NCI-H1930 (cell line): ENCODE results near the gene TANC1.

ENCODE experiments used
- DNase-seq, 2 experiments: peaks; one replicate each; lab custom pipeline; 2025; lab: John Stamatoyannopoulos, UW

TANC1 gene

GRCh38 chr2:158962074-158962473, 6.4 kb upstream of the TANC1 start:
- DNase-seq, result no peak

DNA sequence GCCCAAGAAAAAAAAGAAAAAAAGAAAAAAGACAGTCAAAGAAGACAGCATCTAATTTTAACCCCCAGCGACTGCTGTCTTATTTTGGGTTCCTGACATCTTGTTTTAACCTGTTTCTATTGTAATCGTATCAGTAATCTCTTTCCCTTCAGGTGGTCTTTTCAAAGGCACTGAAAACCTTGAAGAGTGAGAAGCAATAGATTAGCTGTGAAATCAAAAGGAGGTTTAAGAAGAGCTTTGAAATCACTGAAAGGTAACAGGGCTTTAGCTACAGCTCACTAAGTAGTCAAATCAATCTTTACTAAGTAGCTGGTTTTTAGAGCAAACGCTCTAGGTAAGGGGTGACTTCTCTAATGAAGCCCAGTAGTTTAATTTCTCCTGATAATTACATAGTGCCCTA, 5.4 kb upstream of the TANC1 start:
- no peak for DNase-seq

DNA sequence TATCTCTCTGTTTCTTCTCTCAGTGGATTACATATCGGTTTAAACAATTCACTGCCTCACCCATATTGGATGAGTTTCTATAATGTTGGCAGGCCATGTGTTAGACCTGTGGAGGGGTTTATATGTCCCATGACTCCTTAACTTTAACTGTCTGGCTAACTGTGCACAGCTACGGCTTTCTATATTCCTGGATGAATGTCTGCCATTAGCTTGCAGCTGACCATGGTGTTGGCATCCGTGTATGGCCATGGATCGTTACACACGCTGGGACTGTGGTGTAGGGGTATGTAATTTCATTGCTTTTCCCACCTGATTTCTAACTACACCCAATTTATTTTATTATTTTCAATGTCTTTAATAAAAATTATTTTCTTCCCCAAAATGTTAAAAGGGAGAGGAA, 3.3 kb upstream of the TANC1 start:
- DNase-seq, result no peak

DNA sequence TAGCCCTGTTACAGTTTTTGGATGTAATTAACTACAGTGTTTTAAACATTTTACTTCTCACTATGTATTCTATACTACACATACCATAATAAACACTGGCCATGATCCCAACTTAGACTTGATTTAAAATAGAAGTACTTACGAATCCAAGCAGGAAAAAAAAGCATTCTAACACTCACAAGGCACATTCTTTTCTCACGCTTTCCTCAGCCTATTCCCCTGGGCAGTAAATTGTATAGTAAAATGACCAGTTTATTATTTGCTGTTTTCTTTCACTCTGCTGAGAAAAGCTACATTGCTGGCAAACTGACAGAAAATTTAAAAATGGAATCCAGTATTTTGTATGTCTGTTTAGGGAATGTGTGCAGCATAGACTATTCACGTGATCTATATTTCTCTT, 2.8 kb upstream of the TANC1 start:
- DNase-seq, result no peak

- no peak for DNase-seq
These were observed 2.1 kb upstream of the TANC1 start for GRCh38 chr2:158966312-158966711.

DNA sequence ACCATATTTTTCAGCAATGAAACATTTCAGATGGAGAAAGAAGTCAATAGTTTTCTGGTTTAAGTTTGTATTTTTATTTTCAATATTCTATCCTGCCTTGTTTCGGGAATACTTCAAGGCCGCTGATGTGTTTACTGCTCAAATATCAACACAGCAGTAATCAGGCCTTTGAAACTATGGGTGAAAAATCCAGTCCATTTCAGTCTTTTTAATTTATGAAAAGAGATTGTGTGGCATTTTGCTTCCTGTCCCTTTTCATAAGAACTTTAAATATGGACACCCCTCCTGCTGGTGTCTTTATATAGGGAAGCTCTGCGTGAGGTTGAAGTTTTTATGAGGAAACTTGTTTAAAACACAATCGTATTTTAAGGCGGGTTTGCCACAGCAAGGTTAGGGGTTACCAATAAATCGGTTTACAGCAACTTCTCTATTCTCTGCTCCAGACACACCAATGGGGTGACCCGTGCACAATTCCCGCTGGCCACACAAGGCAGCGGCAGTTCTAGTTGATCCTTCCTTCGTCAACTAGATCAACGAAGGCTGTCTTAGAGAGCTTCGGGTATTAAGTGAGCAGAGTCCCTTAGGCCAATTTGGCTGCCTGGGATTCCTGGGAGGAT, 1.2 kb upstream of the TANC1 start:
- no peak for DNase-seq

GRCh38 chr2:158967731-158968395, 577 bp upstream of the TANC1 start:
- DNase-seq, result no peak

- DNase-seq, result no peak
These were observed 798 bp downstream of the TANC1 start for GRCh38 chr2:158969162-158969714.

DNA sequence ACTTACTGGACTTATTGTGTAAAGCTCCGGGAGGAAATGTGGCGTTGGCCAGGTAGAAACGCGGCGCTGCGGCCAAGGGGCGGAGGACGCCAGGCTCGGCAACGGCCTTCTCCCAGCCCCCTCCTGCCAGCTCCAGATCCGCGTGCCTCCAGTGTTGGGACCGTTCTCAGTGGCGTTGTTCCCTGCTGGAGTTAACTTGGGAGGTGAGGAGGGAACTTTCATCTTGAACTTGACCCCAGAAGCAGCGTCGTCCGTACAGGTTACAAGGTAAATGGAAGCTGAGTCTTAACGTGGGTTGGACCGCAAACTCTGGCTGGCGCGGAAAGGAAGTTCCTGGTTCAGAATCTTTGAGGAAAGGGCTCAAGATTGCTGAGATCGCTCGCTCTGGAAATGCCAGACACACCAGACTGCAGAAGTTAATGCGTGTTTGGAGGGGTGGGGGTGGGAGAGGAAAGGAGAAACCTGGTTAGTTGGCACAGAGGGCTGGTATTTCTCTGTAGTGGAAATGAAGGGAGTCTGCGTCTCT, 1.3 kb downstream of the TANC1 start:
- DNase-seq, result no peak

DNA sequence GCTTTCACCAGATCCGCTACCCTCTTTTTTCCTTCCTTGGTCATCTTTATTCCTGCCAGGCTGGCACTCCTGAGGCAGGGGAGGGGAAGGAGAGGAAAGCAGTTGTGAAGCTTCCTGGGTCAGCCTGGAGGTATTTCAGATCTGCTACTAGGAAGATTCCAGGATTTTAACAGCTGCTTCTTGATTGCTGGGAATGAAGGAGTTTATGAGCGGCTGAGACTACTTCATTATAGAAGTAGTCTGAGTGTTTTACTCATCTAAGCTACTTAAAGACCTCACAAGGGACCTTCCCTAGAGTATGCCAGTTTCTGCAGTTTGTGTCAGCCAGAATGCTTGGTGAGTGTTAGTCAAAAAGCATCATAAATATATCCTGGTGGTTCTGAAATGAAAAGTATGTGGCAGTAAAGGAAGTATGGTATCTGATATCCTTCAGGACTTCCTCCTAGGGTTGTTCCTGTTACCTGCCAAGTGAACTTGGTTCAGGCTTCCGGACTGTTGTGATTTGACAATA, 1.9 kb downstream of the TANC1 start:
- no peak for DNase-seq

- DNase-seq, result no peak
These were observed 4.9 kb downstream of the TANC1 start for GRCh38 chr2:158973116-158973956.

DNA sequence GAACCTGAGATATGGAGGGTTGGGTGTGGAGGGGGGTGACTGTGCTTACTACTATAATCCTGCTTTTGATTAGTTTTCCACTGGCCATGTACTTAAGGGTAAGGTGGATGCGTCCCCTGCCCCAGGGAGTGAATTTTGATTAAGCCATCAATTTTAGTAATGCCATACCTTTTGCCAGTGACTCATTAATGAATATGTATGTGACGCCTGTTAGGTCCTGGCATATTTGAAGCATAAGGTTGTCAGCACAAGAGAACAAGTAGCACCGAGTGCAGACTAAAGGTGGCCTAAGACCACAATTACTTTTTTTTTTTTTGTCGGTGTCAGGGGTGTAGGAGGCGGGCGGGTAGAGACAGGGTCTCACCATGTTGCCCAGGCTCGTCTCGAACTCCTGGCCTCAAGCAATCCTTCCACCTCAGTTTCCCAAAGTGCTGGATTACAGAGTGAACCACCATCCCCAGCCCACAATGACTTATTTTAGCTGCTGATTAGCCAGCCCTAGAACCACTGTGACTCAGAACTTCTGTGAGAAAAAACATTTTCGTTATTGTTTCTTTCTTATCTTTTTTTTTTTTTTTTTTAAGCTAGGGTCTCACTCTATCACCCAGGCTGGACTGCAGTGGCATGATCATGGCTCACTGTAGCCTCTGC, 7.0 kb downstream of the TANC1 start:
- no peak for DNase-seq

DNA sequence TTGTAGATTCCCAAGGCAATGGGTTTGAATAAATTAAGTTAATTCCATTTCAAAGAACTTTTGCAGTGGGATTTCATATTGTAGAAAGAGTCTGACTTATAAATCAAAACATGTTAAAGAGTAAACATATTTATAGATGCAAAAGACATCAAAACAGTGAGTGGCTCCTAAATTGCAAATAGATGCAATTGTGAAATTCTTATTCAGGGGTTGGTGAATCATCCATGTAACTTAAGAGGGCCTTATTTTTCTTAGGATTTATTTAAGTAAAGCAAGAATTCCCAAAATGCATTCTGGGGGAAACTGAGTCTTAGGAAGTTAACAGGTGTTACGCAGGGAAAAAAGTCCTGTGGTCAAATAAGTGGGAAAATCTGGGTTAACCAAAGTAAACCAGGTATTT, 11.3 kb downstream of the TANC1 start:
- DNase-seq, result no peak

DNA sequence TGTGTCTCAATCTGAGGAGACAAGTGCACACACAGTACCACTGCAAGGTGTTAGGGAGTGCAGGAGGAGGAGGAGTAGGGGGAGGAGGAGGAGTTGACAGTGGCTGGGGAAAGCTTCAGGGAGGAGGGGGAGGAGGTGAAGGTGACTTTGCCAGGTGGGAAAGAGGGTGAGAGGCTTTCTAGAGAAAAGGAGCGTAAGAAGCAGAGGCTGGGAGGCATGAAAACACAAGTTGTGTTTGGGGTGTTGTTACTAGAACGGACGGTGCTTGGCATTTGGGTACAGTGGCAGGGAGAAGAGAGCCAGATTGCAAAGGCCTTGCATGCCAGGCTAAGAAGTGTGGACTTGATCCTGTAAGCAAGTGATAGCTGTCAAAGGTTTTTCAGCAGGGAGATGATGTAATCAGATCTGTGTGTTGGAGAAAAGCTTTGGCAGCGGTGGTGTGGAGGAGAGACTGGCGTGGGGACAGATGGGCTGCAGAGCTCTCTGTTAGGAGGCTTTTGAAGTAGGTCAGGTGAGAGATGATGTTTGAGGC, 16.2 kb downstream of the TANC1 start:
- DNase-seq, result no peak

DNA sequence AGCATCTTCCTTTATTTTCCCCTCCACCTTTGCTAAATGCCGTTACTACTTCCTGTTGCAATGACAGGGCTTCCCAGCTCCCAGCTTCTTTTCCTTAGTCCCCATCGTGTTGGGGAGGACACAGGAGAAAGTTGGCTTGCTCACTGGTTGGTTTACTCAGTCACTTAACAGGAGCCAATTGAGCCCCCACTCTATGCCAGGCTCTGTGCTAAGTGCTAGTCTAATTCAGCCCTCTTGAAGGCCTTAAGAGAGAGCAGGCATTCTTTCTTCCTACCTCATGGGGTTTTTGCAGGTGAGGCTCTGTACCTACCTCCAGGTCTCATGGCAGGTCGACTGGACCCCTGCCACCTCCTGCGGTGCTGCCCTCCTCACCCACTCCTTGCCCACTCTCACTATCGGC, 20.1 kb downstream of the TANC1 start:
- DNase-seq, result no peak

GRCh38 chr2:158989165-158989564, 20.7 kb downstream of the TANC1 start:
- no peak for DNase-seq

DNA sequence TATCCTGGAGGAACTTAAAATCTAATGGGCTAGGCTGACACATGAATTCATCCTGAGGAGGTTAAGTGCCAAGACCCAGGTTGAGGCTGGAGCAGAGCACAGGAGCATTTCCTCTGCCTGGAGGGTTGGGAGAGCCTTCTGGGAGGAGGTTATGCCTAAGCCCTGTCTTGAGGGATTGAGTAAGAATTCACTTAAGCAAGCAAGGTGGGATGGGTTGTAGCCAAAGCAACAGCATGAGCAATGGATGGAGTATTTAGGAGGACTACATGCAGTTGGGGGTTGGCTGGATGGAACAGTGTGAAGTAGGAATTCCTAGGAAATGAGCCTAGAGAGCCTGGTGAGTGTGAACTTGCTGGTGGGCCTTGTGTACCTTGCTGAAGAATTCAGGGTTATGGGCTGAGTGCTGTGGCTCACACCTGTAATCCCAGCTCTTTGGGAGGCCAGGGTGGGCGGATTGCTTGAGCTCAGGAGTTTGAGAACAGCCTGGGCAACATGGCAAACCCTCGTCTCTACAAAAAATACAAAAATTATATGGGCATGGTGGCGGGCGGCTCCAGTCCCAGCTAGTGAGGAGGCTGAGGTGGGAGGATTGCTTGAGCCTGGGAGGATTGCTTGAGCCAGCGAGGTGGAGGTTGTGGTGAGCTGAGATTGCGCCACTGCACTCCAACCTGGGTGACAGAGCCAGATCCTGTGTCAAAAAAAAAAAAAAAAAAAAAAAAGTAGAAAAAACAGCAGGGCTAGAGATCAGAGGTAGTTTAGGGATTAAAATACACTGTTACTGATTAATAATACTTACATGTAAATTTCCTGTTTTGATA, 22.2 kb downstream of the TANC1 start:
- no peak for DNase-seq

- DNase-seq, result no peak
These were observed 24.6 kb downstream of the TANC1 start for GRCh38 chr2:158993030-158993429.

- no peak for DNase-seq
These were observed 25.5 kb downstream of the TANC1 start for GRCh38 chr2:158993721-158994587.
